K562 (cell line): ENCODE data around the gene TRERF1. TPM values are rescaled to one million over a fixed set of nuclear protein-coding genes. Genes with fewer than 3 reads are reported as not detected.

Experiments
- BACH1 ChIP-seq: fragments of 200-800 bp; sonication (Bioruptor generic); IDR thresholded peaks from 2 replicates; pipeline ENCODE4 v1.6.1; 2016; ENCODE audit warnings: missing genetic modification characterization, missing compliant biosample characterization
- CBX1 ChIP-seq: sonication (generic); IDR thresholded peaks from 2 replicates; pipeline ENCODE4 v1.6.1; 2016; ENCODE audit warnings: antibody characterized with exemption, low read depth, mild to moderate bottlenecking
- DPF2 ChIP-seq: fragments of 450-650 bp; IDR thresholded peaks from 2 replicates; pipeline ENCODE4 v1.6.1; 2016
- EP400 ChIP-seq: fragments of 450-650 bp; IDR thresholded peaks from 2 replicates; pipeline ENCODE4 v1.6.1; 2017; ENCODE audit warnings: antibody characterized with exemption, mild to moderate bottlenecking, moderate library complexity
- HDGF ChIP-seq: fragments of 450-650 bp; IDR thresholded peaks from 2 replicates; pipeline ENCODE4 v1.6.1; 2016
- L3MBTL2 ChIP-seq: fragments of 450-650 bp; IDR thresholded peaks from 2 replicates; pipeline ENCODE4 v1.6.1; 2016; ENCODE audit warnings: mild to moderate bottlenecking, moderate library complexity
- MIER1 ChIP-seq: fragments of 450-650 bp; IDR thresholded peaks from 2 replicates; pipeline ENCODE4 v1.6.1; 2016; ENCODE audit warnings: antibody characterized with exemption, mild to moderate bottlenecking, low read depth
- NFE2 ChIP-seq: IDR thresholded peaks from 2 replicates; pipeline ENCODE4 v1.6.1; 2014; ENCODE audit warnings: antibody characterized with exemption, low read depth
- POLR2AphosphoS2 ChIP-seq: IDR thresholded peaks from 2 replicates; pipeline ENCODE4 v1.6.1; 2012; ENCODE audit warnings: low read length, improper control_type of control experiment
- SP1 ChIP-seq: sonication (generic); formaldehyde crosslinking; IDR thresholded peaks from 2 replicates; pipeline ENCODE4 v1.8.1; 2022; ENCODE audit warnings: mild to moderate bottlenecking, missing genetic modification reagents
- SRSF9 ChIP-seq: fragments of 200-400 bp; formaldehyde crosslinking; IDR thresholded peaks from 2 replicates; pipeline ENCODE4 v1.6.1; 2017; ENCODE audit warnings: low read depth, low read length, borderline replicate concordance
- TAF1 ChIP-seq: IDR thresholded peaks from 2 replicates; pipeline ENCODE4 v1.6.1; 2011; ENCODE audit warnings: mild to moderate bottlenecking, low read length, moderate library complexity; ENCODE audit not compliant: insufficient read depth, control insufficient read depth, severe bottlenecking; ENCODE audit errors: extremely low read depth
- ZKSCAN1 ChIP-seq: fragments of 150-350 bp; IDR thresholded peaks from 2 replicates; pipeline ENCODE4 v1.6.1; 2016; ENCODE audit warnings: low read depth, low read length
- ZNF146 ChIP-seq: IDR thresholded peaks from one replicate; pipeline ENCODE4 v1.6.1; 2018; ENCODE audit warnings: missing compliant biosample characterization; ENCODE audit not compliant: unreplicated experiment
- ZNF174 ChIP-seq: fragments of 250-450 bp; sonication (Bioruptor Pico); IDR thresholded peaks from 2 replicates; pipeline ENCODE4 v1.4.0; 2020; ENCODE audit warnings: mild to moderate bottlenecking
- ZNF280A ChIP-seq: fragments of 450-650 bp; IDR thresholded peaks from 2 replicates; pipeline ENCODE4 v1.6.1; 2018; ENCODE audit warnings: mild to moderate bottlenecking, low read depth; ENCODE audit not compliant: partially characterized antibody
- ZNF444 ChIP-seq: fragments of 250-450 bp; sonication (Bioruptor Pico); IDR thresholded peaks from 2 replicates; pipeline ENCODE4 v1.4.0; 2020; ENCODE audit warnings: mild to moderate bottlenecking, moderate library complexity
- polyA plus RNA-seq, 8 experiments: library from polyadenylated mRNA; depleted of rRNA in 4 of 8; stranded (reverse) in 5 of 8; unstranded in 3 of 8; fragments of >200 nt; fragmentation: Nextera tagmentation in 2 of 8; fragmentation: Illumina TruSeq in 1 of 8; extraction: Ambion mirVana in 2 of 8; extraction: Trizol in 1 of 8; gene quantifications; 2 replicates each; pipeline versions ENCODE4 v1.2.1 to v1.2.3, GENCODE V29; 2011 to 2014; ENCODE audit warnings: inconsistent platforms in 1 of 8, missing spikeins in 1 of 8
- total RNA-seq, 7 experiments: library from RNA; depleted of rRNA in 6 of 7; stranded (reverse); fragments of >200 nt in 6 of 7; fragmentation: Illumina TruSeq in 2 of 7; extraction: Trizol in 2 of 7; gene quantifications; 2 replicates each; pipeline versions ENCODE4 v1.2.1 to v1.2.3, GENCODE V29; 2011 to 2021; ENCODE audit warnings: low replicate concordance in 1 of 7
- TF ChIP-seq, protein P1 (sequence below), 2 experiments: fragments of 450-650 bp; formaldehyde crosslinking in 1 of 2; IDR thresholded peaks; 2 replicates each; pipeline versions ENCODE4 v1.4.0 to v1.6.1; 2014 to 2020; ENCODE audit warnings: mild to moderate bottlenecking in 2 of 2, borderline replicate concordance in 1 of 2, low read depth in 1 of 2

The TRERF1 gene
- total and polyA plus RNA-seq, 9 of the 15 experiments (the other 6 are each of a cell fraction or from before 2014, with no cell fraction given) = 0.04 to 0.20 (median 0.07) TPM; not detected in 3

- TF ChIP-seq, protein P1, sequence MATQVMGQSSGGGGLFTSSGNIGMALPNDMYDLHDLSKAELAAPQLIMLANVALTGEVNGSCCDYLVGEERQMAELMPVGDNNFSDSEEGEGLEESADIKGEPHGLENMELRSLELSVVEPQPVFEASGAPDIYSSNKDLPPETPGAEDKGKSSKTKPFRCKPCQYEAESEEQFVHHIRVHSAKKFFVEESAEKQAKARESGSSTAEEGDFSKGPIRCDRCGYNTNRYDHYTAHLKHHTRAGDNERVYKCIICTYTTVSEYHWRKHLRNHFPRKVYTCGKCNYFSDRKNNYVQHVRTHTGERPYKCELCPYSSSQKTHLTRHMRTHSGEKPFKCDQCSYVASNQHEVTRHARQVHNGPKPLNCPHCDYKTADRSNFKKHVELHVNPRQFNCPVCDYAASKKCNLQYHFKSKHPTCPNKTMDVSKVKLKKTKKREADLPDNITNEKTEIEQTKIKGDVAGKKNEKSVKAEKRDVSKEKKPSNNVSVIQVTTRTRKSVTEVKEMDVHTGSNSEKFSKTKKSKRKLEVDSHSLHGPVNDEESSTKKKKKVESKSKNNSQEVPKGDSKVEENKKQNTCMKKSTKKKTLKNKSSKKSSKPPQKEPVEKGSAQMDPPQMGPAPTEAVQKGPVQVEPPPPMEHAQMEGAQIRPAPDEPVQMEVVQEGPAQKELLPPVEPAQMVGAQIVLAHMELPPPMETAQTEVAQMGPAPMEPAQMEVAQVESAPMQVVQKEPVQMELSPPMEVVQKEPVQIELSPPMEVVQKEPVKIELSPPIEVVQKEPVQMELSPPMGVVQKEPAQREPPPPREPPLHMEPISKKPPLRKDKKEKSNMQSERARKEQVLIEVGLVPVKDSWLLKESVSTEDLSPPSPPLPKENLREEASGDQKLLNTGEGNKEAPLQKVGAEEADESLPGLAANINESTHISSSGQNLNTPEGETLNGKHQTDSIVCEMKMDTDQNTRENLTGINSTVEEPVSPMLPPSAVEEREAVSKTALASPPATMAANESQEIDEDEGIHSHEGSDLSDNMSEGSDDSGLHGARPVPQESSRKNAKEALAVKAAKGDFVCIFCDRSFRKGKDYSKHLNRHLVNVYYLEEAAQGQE (IDR thresholded peaks at IDR 0.05; ENCODE audit: borderline replicate concordance) = peak; percentile 47; the same call in 1 of the 2 replicates
- TF ChIP-seq, protein P1 (CRISPR knock-in tag; IDR thresholded peaks at IDR 0.05; ENCODE audit: low read depth) = no peak
- TF ChIP-seq ZNF146 (CRISPR knock-in tag) (no peak), ZNF280A (no peak), TAF1 (peak; percentile 100), DPF2 (peak; percentile 41; the same call in 1 of the 2 replicates), ZKSCAN1 (0 out of 2 replicates have a peak, but pooled peaks have one; percentile 18), POLR2AphosphoS2 (peak; percentile 81; the same call in 1 of the 2 replicates), BACH1 (no peak), ZNF444 (CRISPR knock-in tag) (no peak), NFE2 (no peak; the same call in 1 of the 2 replicates), SP1 (peak; percentile 80), EP400 (peak; percentile 74), CBX1 (peak; percentile 75; the same call in 1 of the 2 replicates), SRSF9 (no peak), L3MBTL2 (peak; percentile 69), HDGF (peak; percentile 97), MIER1 (peak; percentile 67), ZNF174 (no peak)
These were observed 234.0 kb downstream of the TRERF1 start, which contains the start of gene MRPS10 (continued) for GRCh38 chr6:42217519-42218367.
